ENCODE data around the gene SASS6. TPM values are rescaled to one million over a fixed set of nuclear protein-coding genes. Genes with fewer than 3 reads are reported as not detected.
A peak's percentile ranks its signal among the peaks of the same experiment; 100 is the strongest.

SASS6 gene
- total RNA-seq, 1 donor from 2014 or later, result 15.2 TPM

- no peak overlapping the region for H3K4me3 Mint-ChIP-seq
- no peak for TF ChIP-seq CTCF (conservative IDR thresholded peaks at IDR 0.05)
- H3K9me3 Mint-ChIP-seq, result no peaks in the 10 kb centered on the region
- H3K27me3 Mint-ChIP-seq (ENCODE audit: low read depth), result no peaks in the 10 kb centered on the region
- no peak for DNase-seq (ENCODE audit: low read depth, low spot score)
- peaks cover 18% of the 10 kb centered on the region for H3K36me3 Mint-ChIP-seq (ENCODE audit: low read depth)
- H3K27ac Mint-ChIP-seq (ENCODE audit: unreplicated experiment), result no peak overlapping the region
- no peaks in the 10 kb centered on the region for H3K4me1 Mint-ChIP-seq
Observed at GRCh38 chr1:100146958-100147357, 14.2 kb upstream of the SASS6 start.

- Mint-ChIP-seq H3K9me3 (no peaks in the 10 kb centered on the region), H3K27ac (ENCODE audit: unreplicated experiment) (no peak overlapping the region), H3K4me3 (no peak overlapping the region), H3K27me3 (ENCODE audit: low read depth) (no peaks in the 10 kb centered on the region), H3K36me3 (ENCODE audit: low read depth) (peaks cover 15% of the 10 kb centered on the region), H3K4me1 (no peaks in the 10 kb centered on the region)
- TF ChIP-seq CTCF (conservative IDR thresholded peaks at IDR 0.05), result no peak
- DNase-seq (ENCODE audit: low read depth, low spot score), result no peak
Observed at GRCh38 chr1:100145116-100145515, 12.4 kb upstream of the SASS6 start.

- no peaks in the 10 kb centered on the region for H3K4me1 Mint-ChIP-seq
- H3K4me3 Mint-ChIP-seq, result no peak overlapping the region
- H3K27ac Mint-ChIP-seq (ENCODE audit: unreplicated experiment), result no peak overlapping the region
- H3K27me3 Mint-ChIP-seq (ENCODE audit: low read depth), result no peaks in the 10 kb centered on the region
- H3K36me3 Mint-ChIP-seq (ENCODE audit: low read depth), result peaks cover 10% of the 10 kb centered on the region
- H3K9me3 Mint-ChIP-seq, result no peaks in the 10 kb centered on the region
- TF ChIP-seq CTCF (conservative IDR thresholded peaks at IDR 0.05), result no peak
- DNase-seq (ENCODE audit: low read depth, low spot score), result no peak
Observed at GRCh38 chr1:100142343-100142742, 9.6 kb upstream of the SASS6 start.

GRCh38 chr1:100141192-100141591, 8.5 kb upstream of the SASS6 start:
- DNase-seq (ENCODE audit: low read depth, low spot score), result no peak
- no peak overlapping the region for H3K4me3 Mint-ChIP-seq
- no peaks in the 10 kb centered on the region for H3K9me3 Mint-ChIP-seq
- H3K27ac Mint-ChIP-seq (ENCODE audit: unreplicated experiment), result no peak overlapping the region
- TF ChIP-seq CTCF (conservative IDR thresholded peaks at IDR 0.05), result no peak
- peaks cover 7% of the 10 kb centered on the region for H3K36me3 Mint-ChIP-seq (ENCODE audit: low read depth)
- no peaks in the 10 kb centered on the region for H3K4me1 Mint-ChIP-seq
- H3K27me3 Mint-ChIP-seq (ENCODE audit: low read depth), result no peaks in the 10 kb centered on the region

GRCh38 chr1:100137602-100138001, 4.9 kb upstream of the SASS6 start:
- no peak for DNase-seq (ENCODE audit: low read depth, low spot score)
- H3K27ac Mint-ChIP-seq (ENCODE audit: unreplicated experiment), result no peak overlapping the region
- no peak for TF ChIP-seq CTCF (conservative IDR thresholded peaks at IDR 0.05)
- H3K4me1 Mint-ChIP-seq, result peaks cover 21% of the 10 kb centered on the region
- H3K9me3 Mint-ChIP-seq, result no peaks in the 10 kb centered on the region
- H3K36me3 Mint-ChIP-seq (ENCODE audit: low read depth), result no peaks in the 10 kb centered on the region
- H3K27me3 Mint-ChIP-seq (ENCODE audit: low read depth), result no peaks in the 10 kb centered on the region
- no peak overlapping the region for H3K4me3 Mint-ChIP-seq

- Mint-ChIP-seq H3K27ac (ENCODE audit: unreplicated experiment) (no peak overlapping the region), H3K4me3 (peak overlapping the region; percentile 63), H3K9me3 (no peaks in the 10 kb centered on the region), H3K27me3 (ENCODE audit: low read depth) (no peaks in the 10 kb centered on the region), H3K36me3 (ENCODE audit: low read depth) (no peaks in the 10 kb centered on the region), H3K4me1 (peaks cover 34% of the 10 kb centered on the region)
- TF ChIP-seq CTCF (conservative IDR thresholded peaks at IDR 0.05), result no peak
- DNase-seq (ENCODE audit: low read depth, low spot score), result no peak
Observed at GRCh38 chr1:100134872-100135271, 2.1 kb upstream of the SASS6 start.
